ENCODE data around the gene RBM27. TPM values are rescaled to one million over a fixed set of nuclear protein-coding genes. Genes with fewer than 3 reads are reported as not detected.
A peak's percentile ranks its signal among the peaks of the same experiment; 100 is the strongest.
"Not testable (repeated sequence)": the region's sequence is repeated elsewhere in the genome, so short reads cannot be mapped to it uniquely, and the experiment has no call there.

Gene RBM27
- total RNA-seq, 2 experiments from 2014 or later: 25.6 to 68.0 TPM

DNA sequence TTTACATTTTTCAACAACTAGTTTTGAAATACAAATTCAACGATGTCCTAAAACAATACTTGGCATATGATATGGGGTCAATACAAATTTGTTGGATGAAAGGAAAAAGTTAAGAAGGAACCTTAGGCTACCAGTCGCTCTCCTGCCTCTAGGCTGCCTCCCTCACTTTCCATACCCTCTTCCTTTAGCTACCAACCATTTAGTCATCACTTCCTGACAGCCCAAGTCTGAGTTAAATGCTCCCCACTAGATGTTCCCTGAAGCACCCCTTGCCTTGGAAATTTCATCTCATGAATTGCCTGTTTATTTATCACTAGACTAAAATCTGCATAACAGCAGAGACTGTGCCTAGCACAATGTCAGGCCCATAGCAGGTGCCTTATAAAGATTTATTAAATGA lies 18.2 kb upstream of the RBM27 start:
- H3K4me3 Mint-ChIP-seq: no peak overlapping the region

DNA sequence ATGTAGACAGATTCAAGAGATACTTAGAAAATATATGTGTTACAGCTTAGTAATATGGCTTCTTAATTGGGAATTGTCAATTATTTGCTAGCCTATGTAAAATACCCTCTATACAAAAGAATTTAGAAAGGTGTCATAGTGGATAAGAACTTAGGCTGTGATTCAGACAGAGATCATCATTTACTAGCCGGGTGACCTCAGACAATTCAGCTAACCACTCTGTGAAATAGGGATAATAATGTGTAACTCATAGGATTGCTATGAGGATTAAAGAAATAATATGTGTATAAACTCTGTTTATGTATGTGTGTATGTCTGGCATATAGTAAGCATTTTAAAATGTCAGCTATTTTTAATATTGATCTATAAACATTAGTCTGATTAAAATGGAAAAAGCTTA lies 15.0 kb upstream of the RBM27 start:
- ATAC-seq: no peak
- no peak overlapping the region for H3K4me3 Mint-ChIP-seq
- H3K4me1 Mint-ChIP-seq: peaks cover 9% of the 10 kb centered on the region
- peaks cover 5% of the 10 kb centered on the region for H3K27me3 Mint-ChIP-seq
- intact Hi-C loops (cut with DNase I, micrococcal nuclease): no loop called here
- H3K36me3 Mint-ChIP-seq (ENCODE audit: low read depth): no peaks in the 10 kb centered on the region
- POLR2A ChIA-PET: interaction anchor here (0.9 to 1.4 kb wide), 3 partner anchors 15 to 18 kb away, joined by 3 to 4 read pairs (median 4); partner anchors contain the start of gene RBM27
- CTCF ChIA-PET: interaction anchor here (0.9 to 1.7 kb wide), 2 partner anchors 14 to 18 kb away, joined by 3 to 5 read pairs; no protein-coding TSS in a partner anchor
- no peaks in the 10 kb centered on the region for H3K9me3 Mint-ChIP-seq (ENCODE audit: low read depth)
- DNase-seq: no peak
- H3K27ac Mint-ChIP-seq: no peak overlapping the region

More for the DNA sequence above, 18.2 kb upstream of the RBM27 start:
- no peaks in the 10 kb centered on the region for H3K27me3 Mint-ChIP-seq
- ChIA-PET CTCF (no interaction called here), POLR2A (interaction anchor here (0.9 kb wide), 1 partner anchor 18 kb away, joined by 3 read pairs; no protein-coding TSS in a partner anchor)
- peaks cover 14% of the 10 kb centered on the region for H3K36me3 Mint-ChIP-seq (ENCODE audit: low read depth)
- ATAC-seq (no peak), DNase-seq (no peak)
- peaks cover 19% of the 10 kb centered on the region for H3K4me1 Mint-ChIP-seq
- H3K27ac Mint-ChIP-seq: peak overlapping the region; percentile 14
- no peaks in the 10 kb centered on the region for H3K9me3 Mint-ChIP-seq (ENCODE audit: low read depth)
- intact Hi-C loops (cut with DNase I, micrococcal nuclease): no loop called here

DNA sequence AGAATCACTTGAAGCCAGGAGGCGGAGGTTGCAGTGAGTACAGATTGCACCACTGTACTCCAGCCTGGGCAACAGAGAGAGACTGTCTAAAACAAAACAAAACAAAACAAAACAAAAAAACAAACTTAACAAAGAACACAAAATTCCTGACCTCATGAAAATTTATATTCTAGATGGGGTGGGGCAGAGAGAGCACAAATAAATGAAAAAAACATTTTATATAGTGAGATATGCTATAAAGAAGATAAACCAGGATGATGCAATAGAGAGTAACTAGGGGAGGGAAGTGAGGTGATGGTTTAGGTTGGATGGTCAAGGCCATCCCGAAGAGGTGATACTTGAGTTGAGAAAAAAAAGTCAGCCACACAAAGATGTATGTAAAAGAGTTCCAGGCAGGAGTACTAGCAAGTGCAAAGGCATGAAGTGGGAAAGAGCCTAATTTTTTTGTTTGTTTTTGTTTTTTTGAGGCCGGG lies 10.8 kb upstream of the RBM27 start:
- DNase-seq (no peak), ATAC-seq (no peak)
- no peak overlapping the region for H3K4me3 Mint-ChIP-seq
- H3K27me3 Mint-ChIP-seq: peaks cover 10% of the 10 kb centered on the region
- no peaks in the 10 kb centered on the region for H3K9me3 Mint-ChIP-seq (ENCODE audit: low read depth)
- no peaks in the 10 kb centered on the region for H3K4me1 Mint-ChIP-seq
- intact Hi-C loops (cut with DNase I, micrococcal nuclease): no loop called here
- ChIA-PET POLR2A (no interaction called here), CTCF (no interaction called here)
- H3K36me3 Mint-ChIP-seq (ENCODE audit: low read depth): no peaks in the 10 kb centered on the region
- no peak overlapping the region for H3K27ac Mint-ChIP-seq

DNA sequence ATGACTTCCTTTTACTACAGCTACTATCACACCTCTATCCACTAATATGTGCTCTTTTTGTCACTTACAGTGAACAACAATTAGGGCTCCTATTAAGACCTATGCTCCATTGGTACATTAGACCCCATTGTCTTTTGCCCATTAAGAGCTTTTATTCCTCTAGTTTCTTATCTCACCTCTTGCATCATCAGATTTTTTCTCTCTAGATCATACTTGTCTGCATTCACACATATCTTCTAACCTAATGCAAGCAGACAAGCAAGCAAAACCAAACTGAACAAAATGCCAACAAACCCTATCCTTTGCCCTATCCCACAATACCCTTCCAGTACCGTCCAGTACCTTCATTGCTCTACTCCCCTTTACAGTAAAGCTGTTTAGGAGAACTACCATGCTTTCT lies 10.1 kb upstream of the RBM27 start:
- intact Hi-C loops (cut with DNase I, micrococcal nuclease): no loop called here
- Mint-ChIP-seq H3K36me3 (ENCODE audit: low read depth) (no peaks in the 10 kb centered on the region), H3K4me1 (no peaks in the 10 kb centered on the region), H3K4me3 (no peak overlapping the region), H3K27me3 (peaks cover 10% of the 10 kb centered on the region), H3K9me3 (ENCODE audit: low read depth) (no peaks in the 10 kb centered on the region), H3K27ac (peak overlapping the region; percentile 5)
- DNase-seq (no peak), ATAC-seq (no peak)
- CTCF ChIA-PET: interaction anchor here (1.1 kb wide), 1 partner anchor 26 kb away, joined by 3 read pairs; no protein-coding TSS in a partner anchor
- POLR2A ChIA-PET: no interaction called here

DNA sequence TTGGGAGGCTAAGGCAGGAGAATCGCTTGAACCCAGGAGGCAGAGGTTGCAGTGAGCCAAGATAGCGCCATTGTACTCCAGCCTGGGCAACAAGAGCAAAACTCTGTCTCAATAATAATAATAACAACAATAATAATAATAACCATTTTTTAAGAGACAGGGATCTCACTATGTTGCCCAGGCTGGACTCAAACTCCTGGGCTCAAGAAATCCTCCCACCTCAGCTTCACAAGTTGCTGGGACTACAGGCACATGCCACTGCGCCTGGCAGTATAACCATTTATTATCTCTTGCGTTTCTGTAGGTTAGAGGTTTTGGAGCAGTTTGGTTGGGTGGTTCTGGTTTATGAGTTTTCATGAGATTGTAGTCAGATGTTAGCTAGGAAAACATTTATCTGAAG lies 8.4 kb upstream of the RBM27 start:
- H3K9me3 Mint-ChIP-seq (ENCODE audit: low read depth); H3K36me3 Mint-ChIP-seq (ENCODE audit: low read depth); H3K4me1 Mint-ChIP-seq; H3K27ac Mint-ChIP-seq; DNase-seq; H3K4me3 Mint-ChIP-seq; CTCF ChIA-PET; ATAC-seq; POLR2A ChIA-PET; intact Hi-C loops (cut with DNase I, micrococcal nuclease): not testable (repeated sequence)
- peaks cover 10% of the 10 kb centered on the region for H3K27me3 Mint-ChIP-seq

DNA sequence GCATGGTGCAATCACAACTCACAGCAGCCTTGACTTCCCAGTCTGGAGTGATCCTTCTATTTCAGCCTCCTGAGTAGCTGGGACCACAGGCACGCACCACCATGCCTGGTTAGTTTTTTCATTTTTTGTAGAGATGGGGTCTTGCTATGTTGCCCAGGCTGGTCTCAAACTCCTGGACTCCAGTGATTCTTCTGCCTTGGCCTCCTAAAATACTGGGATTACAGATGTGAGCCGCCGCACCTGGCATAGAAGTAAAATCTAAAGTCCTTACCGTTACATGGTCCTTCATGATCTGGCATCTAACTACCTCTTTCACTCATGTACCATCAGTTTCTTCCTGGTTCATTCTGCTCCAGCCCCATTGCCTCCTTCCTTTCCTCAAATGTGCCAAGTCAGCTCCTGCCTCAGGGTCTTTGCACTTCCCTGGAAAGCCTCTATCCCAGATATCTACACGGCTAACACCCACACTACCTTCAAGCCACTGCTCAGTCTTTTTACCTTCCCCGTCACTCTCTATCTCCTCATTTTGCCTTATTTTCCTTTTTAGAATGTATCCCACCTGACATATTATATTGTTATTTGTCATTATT lies 6.9 kb upstream of the RBM27 start:
- CTCF ChIA-PET: no interaction called here
- H3K27ac Mint-ChIP-seq: no peak overlapping the region
- intact Hi-C loops (cut with DNase I, micrococcal nuclease): no loop called here
- POLR2A ChIA-PET: no interaction called here
- DNase-seq (no peak), ATAC-seq (no peak)
- no peak overlapping the region for H3K4me3 Mint-ChIP-seq
- H3K9me3 Mint-ChIP-seq (ENCODE audit: low read depth): no peaks in the 10 kb centered on the region
- H3K27me3 Mint-ChIP-seq: peaks cover 8% of the 10 kb centered on the region
- H3K4me1 Mint-ChIP-seq: no peaks in the 10 kb centered on the region
- H3K36me3 Mint-ChIP-seq (ENCODE audit: low read depth): no peaks in the 10 kb centered on the region

DNA sequence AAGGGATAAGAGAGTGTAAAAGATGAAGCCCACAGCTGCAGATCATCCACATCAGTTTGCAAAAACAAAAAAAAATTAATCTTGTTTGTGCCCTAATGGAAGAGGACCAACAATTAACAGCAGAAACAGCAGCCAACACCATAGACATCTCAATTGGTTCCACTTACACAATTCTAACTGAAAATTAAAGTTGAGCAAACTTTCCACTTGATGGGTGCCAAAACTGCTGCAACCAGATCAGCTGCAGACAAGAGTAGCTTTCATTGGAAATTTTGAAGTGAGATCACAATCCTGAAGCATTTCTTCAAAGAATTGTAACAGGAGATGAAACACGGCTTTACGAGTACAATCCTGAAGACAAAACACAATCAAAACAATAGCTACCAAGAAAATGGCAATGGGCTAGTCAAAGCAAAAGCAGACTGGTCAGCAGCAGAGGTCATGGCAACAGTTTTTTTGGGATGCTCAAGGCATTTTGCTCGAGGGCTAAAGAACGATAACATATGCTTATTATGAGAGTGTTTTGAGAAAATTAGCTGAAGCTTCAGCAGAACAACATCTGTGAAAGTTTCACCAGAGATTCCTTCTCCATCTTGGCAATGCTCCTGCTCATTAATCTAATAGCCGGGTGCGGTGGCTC lies 4.1 kb upstream of the RBM27 start:
- no peak overlapping the region for H3K4me3 Mint-ChIP-seq
- intact Hi-C loops (cut with DNase I, micrococcal nuclease): no loop called here
- H3K27ac Mint-ChIP-seq: no peak overlapping the region
- POLR2A ChIA-PET: no interaction called here
- no peak for ATAC-seq
- H3K9me3 Mint-ChIP-seq (ENCODE audit: low read depth): no peaks in the 10 kb centered on the region
- H3K27me3 Mint-ChIP-seq: peaks cover 4% of the 10 kb centered on the region
- peaks cover 6% of the 10 kb centered on the region for H3K4me1 Mint-ChIP-seq
- DNase-seq: no peak
- H3K36me3 Mint-ChIP-seq (ENCODE audit: low read depth): no peaks in the 10 kb centered on the region
- CTCF ChIA-PET: no interaction called here

DNA sequence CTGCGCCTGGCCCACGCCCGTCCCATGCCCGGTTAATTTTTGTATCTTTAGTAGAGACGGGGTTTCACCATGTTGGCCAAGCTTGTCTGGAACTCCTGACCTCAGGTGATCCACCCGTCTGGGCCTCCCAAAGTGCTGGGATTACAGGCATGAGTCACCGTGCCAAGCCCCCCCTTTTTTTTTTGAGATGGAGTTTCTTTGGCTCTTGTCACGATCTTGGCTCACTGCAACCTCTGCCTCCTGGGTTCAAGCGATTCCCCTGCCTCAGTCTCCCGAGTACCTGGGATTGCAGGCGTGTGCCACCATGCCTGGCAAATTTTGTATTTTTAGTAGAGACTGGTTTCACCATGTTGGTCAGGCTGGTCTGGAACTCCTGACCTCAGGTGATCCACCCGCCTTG lies 1.6 kb upstream of the RBM27 start:
- H3K9me3 Mint-ChIP-seq (ENCODE audit: low read depth); DNase-seq; H3K4me3 Mint-ChIP-seq; H3K27me3 Mint-ChIP-seq; H3K36me3 Mint-ChIP-seq (ENCODE audit: low read depth); CTCF ChIA-PET; ATAC-seq; H3K27ac Mint-ChIP-seq: not testable (repeated sequence)
- POLR2A ChIA-PET: interaction anchor here (0.6 kb wide), 1 partner anchor 367 kb away, joined by 3 read pairs; the partner anchor contains the start of gene PRELID2
- H3K4me1 Mint-ChIP-seq: peaks cover 14% of the 10 kb centered on the region
- intact Hi-C loops (cut with DNase I, micrococcal nuclease): loop anchor here (2.0 to 5.0 kb wide), 4 partner anchors 36 to 264 kb away; partner anchors contain the start of genes SH3RF2 (in 1 of the 2) and TCERG1 (in 1 of the 2)

DNA sequence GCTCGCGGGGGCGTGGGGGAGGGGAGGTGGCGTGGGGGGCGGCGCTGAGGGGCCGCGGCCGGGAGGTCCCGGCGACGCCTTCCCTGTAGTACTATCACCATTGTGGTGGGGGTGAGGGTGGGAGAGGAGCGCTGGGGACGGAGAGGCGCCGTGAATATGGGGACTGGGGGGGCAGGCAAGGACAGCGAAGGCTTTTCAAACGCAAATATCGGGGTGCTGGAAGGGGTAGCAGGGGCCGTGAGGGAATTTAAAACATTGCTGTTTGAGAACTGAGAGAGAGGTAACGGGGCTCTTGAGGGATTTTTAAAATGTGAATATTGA lies 427 bp downstream of the RBM27 start:
- ChIA-PET POLR2A (interaction anchor here (0.7 to 1.3 kb wide), 4 partner anchors 14 to 22 kb away, joined by 3 to 4 read pairs (median 4); partner anchors contain the start of gene LARS1), CTCF (no interaction called here)

DNA sequence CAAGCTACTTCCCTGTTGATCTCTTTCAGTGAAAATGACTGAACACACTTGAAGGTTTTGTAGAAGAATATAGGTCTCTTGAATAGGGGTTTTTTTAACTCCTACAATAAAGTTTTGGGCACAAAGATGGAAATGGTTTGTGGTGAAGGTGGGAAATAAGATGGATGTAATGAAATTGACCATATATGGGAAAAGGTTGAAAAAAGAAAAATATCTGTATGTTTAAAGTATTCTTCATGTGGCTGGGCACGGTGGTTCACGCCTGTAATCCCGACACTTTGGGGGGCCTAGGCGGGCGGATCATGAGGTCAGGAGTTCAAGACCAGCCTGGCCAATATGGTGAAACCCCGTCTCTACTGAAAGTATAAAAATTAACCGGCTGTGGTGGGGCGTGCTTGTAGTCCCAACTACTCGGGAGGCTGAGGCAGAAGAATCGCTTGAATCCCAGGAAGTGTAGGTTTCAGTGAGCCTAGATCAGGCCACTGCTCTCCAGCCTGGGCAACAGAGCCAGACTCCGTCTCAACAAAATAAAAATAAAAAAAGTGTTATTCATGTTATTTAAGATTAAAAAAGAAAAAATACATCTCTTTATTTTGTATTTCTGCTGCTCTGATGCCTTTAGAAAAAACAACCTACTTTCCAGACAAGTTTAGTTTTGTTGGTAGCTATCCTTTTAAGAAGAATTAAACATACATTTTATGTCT lies 2.2 kb downstream of the RBM27 start:
- intact Hi-C loops (cut with DNase I, micrococcal nuclease): no loop called here
- Mint-ChIP-seq H3K9me3 (ENCODE audit: low read depth) (no peaks in the 10 kb centered on the region), H3K4me3 (no peak overlapping the region), H3K4me1 (peaks cover 42% of the 10 kb centered on the region), H3K36me3 (ENCODE audit: low read depth) (peaks cover 3% of the 10 kb centered on the region), H3K27ac (peak overlapping the region; percentile 76), H3K27me3 (no peaks in the 10 kb centered on the region)
- CTCF ChIA-PET: interaction anchor here (0.7 to 0.9 kb wide), 3 partner anchors 17 to 36 kb away, joined by 3 read pairs; partner anchors contain the start of gene LARS1
- DNase-seq (peak; percentile 33), ATAC-seq (no peak)
- POLR2A ChIA-PET: interaction anchor here (0.9 kb wide), 1 partner anchor 17 kb away, joined by 4 read pairs; no protein-coding TSS in a partner anchor

More for the DNA sequence above, 427 bp downstream of the RBM27 start:
- Mint-ChIP-seq H3K27ac (no peak overlapping the region), H3K36me3 (ENCODE audit: low read depth) (no peaks in the 10 kb centered on the region), H3K4me3 (no peak overlapping the region), H3K4me1 (peaks cover 29% of the 10 kb centered on the region), H3K9me3 (ENCODE audit: low read depth) (no peaks in the 10 kb centered on the region), H3K27me3 (no peaks in the 10 kb centered on the region)
- ATAC-seq (peak; percentile 0), DNase-seq (no peak)
- intact Hi-C loops (cut with DNase I, micrococcal nuclease): loop anchor here (1.0 to 5.0 kb wide), 6 partner anchors 22 to 267 kb away; partner anchors contain the start of genes LARS1 (in 2 of the 2), TCERG1 (in 2 of the 2) and SH3RF2 (in 1 of the 2)

DNA sequence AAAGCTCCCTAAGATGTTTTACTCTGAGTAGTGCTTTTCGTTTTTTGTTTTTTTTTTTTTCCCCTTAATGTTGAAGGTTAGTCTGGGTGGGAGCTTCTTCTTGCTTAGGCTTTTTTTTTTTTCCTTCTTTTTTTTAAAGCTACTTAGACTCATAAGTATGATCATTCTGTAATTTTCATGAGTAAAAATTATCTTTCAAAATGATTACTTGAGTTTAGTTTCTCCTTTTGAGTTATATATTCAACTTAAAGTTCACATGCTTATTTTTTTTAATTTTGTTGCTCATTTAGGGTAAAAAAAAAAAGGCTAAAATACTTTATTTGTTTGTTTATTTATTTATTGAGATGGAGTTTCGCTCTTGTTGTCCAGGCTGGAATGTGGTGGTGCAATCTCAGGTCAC lies 2.9 kb downstream of the RBM27 start:
- Mint-ChIP-seq H3K36me3 (ENCODE audit: low read depth) (peaks cover 3% of the 10 kb centered on the region), H3K9me3 (ENCODE audit: low read depth) (no peaks in the 10 kb centered on the region), H3K4me1 (peaks cover 42% of the 10 kb centered on the region), H3K27ac (peak overlapping the region; percentile 76), H3K4me3 (no peak overlapping the region), H3K27me3 (no peaks in the 10 kb centered on the region)
- ChIA-PET POLR2A (interaction anchor here (0.6 to 0.9 kb wide), 2 partner anchors 17 to 24 kb away, joined by 4 read pairs; no protein-coding TSS in a partner anchor), CTCF (interaction anchor here (0.9 kb wide), 1 partner anchor 18 kb away, joined by 3 read pairs; no protein-coding TSS in a partner anchor)
- DNase-seq: no peak
- no peak for ATAC-seq
- intact Hi-C loops (cut with DNase I, micrococcal nuclease): no loop called here

All from activated CD4-positive, alpha-beta T cell treated with anti-CD3 and anti-CD28 coated beads for 36 hours (primary cell).